Measurements from ENCODE around the gene CLEC17A.
"Not testable (repeated sequence)": the region's sequence is repeated elsewhere in the genome, so short reads cannot be mapped to it uniquely, and the experiment has no call there.

The CLEC17A gene

DNA sequence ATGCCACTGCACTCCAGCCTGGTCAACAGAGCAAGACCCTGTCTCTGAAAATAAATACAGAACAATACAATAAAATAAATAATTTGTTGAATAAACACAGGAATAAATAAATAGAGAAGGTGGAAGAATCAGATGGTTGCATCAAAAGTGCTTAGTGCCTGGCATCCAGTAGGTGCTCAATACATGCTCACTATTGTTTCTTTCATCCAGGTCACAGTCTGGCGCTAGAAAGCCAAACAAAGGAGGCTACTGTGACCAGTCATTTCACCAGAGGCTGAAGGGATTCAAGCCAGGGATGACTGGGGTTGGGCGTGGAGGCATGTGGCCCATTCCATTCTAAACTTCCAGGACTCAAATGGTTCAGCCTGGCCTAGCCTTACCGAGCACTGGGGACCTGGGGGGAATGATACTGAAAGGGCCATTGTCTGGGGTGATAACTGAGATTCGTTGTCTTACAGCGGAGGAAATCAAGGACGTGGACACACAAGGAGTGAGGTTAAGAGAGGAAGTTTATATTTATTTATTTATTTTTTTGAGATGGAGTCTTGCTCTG, 7.4 kb upstream of the CLEC17A start:
- TF ChIP-seq, protein P1, sequence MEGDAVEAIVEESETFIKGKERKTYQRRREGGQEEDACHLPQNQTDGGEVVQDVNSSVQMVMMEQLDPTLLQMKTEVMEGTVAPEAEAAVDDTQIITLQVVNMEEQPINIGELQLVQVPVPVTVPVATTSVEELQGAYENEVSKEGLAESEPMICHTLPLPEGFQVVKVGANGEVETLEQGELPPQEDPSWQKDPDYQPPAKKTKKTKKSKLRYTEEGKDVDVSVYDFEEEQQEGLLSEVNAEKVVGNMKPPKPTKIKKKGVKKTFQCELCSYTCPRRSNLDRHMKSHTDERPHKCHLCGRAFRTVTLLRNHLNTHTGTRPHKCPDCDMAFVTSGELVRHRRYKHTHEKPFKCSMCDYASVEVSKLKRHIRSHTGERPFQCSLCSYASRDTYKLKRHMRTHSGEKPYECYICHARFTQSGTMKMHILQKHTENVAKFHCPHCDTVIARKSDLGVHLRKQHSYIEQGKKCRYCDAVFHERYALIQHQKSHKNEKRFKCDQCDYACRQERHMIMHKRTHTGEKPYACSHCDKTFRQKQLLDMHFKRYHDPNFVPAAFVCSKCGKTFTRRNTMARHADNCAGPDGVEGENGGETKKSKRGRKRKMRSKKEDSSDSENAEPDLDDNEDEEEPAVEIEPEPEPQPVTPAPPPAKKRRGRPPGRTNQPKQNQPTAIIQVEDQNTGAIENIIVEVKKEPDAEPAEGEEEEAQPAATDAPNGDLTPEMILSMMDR (IDR thresholded peaks at IDR 0.05; ENCODE audit: unreplicated experiment in 3 of 3) = no peak
- no peaks in the 10 kb centered on the region for H3K27me3 Mint-ChIP-seq (ENCODE audit: low read depth)

DNA sequence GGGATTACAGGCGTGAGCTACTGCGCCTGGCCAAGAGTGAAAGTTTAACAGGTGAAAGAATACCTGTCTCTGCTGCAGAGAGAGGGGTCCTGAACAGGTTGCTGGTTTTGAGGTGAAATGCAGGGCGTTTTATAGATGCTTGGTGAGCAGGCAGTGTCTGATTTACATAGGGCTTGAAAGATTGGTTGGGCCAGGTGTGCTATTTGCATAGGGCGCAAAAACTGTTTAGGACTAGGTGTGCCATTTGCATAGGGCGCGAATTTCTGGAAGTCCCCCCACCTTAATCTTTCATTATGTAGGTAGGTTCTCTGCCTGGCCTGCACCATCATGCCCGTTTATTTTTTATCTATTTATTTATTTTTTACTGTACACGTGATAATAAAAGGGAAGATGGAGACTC, 6.5 kb upstream of the CLEC17A start:
- Mint-ChIP-seq H3K36me3 (ENCODE audit: low read depth) (no peaks in the 10 kb centered on the region), H3K27me3 (ENCODE audit: low read depth) (no peaks in the 10 kb centered on the region), H3K4me1 (peaks cover 14% of the 10 kb centered on the region), H3K4me3 (no peak overlapping the region), H3K9me3 (no peaks in the 10 kb centered on the region), H3K27ac (no peak overlapping the region)
- TF ChIP-seq, protein P1 (IDR thresholded peaks at IDR 0.05; ENCODE audit: unreplicated experiment in 3 of 3) = no peak

More for the DNA sequence above, 7.4 kb upstream of the CLEC17A start:
- no peak overlapping the region for H3K27ac Mint-ChIP-seq
- peaks cover 18% of the 10 kb centered on the region for H3K4me1 Mint-ChIP-seq
- no peak overlapping the region for H3K4me3 Mint-ChIP-seq
- H3K9me3 Mint-ChIP-seq = no peaks in the 10 kb centered on the region
- H3K36me3 Mint-ChIP-seq (ENCODE audit: low read depth) = no peaks in the 10 kb centered on the region

DNA sequence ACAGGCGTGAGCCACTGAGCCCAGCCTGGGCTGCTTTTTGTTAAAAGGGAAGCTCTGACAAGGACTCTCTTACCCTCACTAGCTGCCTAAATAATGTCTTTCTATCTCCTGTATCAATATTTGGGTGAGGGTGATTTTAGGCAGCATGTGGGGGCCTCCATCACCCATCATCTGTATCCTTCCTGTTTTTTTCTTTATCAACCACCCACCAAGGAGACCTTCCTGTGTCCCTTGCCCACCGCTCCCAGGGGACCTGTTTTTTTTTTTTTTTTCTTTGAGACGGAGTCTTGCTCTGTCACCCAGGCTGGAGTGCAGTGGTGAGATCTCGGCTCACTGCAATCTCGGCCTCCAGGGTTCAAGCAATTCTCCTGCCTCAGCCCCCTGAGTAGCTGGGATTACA, 5.6 kb upstream of the CLEC17A start:
- TF ChIP-seq, protein P1 (IDR thresholded peaks at IDR 0.05; ENCODE audit: unreplicated experiment in 3 of 3) = no peak
- Mint-ChIP-seq H3K27me3 (ENCODE audit: low read depth) (no peaks in the 10 kb centered on the region), H3K36me3 (ENCODE audit: low read depth) (no peaks in the 10 kb centered on the region), H3K27ac (no peak overlapping the region), H3K9me3 (no peaks in the 10 kb centered on the region), H3K4me1 (peaks cover 7% of the 10 kb centered on the region), H3K4me3 (no peak overlapping the region)

DNA sequence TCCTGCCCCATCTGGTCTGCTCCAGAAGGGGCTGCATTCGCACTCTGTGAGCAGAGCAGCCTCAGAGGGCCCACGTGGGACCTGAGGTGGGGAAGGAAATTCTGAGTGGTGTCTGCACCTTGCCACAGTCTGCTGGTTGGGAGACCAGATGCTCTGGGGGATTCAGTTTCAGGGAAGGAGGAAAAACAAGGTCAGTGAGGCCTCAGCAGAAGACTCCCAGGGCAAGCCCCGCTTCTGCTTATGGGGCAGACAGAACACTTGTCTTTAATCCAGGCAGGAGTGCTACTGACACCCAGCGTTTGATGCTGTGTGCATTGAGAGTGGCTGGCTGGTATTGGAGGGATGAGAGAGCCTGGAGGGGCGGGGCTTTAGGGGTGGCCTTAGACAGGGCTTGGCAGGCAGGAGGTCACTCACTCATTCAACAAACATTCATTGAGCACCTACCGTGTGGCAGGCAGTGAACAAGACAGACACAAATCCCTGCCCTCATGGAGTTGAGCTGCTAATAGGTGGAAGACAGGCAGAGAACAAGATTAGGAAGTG, 4.9 kb upstream of the CLEC17A start:
- no peaks in the 10 kb centered on the region for H3K9me3 Mint-ChIP-seq
- peaks cover 7% of the 10 kb centered on the region for H3K4me1 Mint-ChIP-seq
- H3K27ac Mint-ChIP-seq = no peak overlapping the region
- peaks cover 2% of the 10 kb centered on the region for H3K27me3 Mint-ChIP-seq (ENCODE audit: low read depth)
- H3K36me3 Mint-ChIP-seq (ENCODE audit: low read depth) = no peaks in the 10 kb centered on the region
- TF ChIP-seq, protein P1 (IDR thresholded peaks at IDR 0.05; ENCODE audit: unreplicated experiment in 3 of 3) = no peak
- H3K4me3 Mint-ChIP-seq = no peak overlapping the region

DNA sequence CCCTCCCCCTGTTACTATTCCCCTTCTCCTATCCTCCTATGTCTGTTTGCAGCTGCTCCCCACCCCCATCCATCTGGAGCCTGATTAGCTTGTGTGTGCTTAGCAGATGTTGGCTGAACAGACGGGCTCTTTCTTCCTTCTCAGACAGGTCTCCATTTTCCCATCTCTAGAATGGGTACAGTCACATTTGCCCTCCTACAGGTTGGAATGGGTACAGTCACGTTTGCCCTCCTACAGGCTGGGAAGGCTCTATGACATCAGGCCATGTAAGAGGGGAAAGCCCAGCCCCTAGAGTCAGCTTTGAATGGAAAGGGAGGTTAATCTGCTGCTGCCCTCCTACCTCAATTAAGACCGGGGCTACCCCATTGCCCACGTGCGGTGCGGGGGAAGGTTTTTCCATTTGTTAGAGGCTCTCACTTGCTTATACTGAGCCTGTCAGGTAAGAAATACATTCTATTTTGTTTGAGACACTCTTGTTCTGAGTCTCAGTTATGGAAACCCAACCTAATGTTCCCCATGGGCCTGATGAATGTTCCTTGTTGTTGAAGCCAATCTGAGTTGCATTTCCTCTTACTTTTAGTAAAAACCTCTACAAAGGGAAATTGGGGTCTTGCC, 2.2 kb upstream of the CLEC17A start:
- H3K36me3 Mint-ChIP-seq (ENCODE audit: low read depth) = no peaks in the 10 kb centered on the region
- H3K4me1 Mint-ChIP-seq = no peaks in the 10 kb centered on the region
- no peak overlapping the region for H3K27ac Mint-ChIP-seq
- peaks cover 10% of the 10 kb centered on the region for H3K27me3 Mint-ChIP-seq (ENCODE audit: low read depth)
- TF ChIP-seq, protein P1 (IDR thresholded peaks at IDR 0.05; ENCODE audit: unreplicated experiment in 3 of 3) = no peak
- H3K9me3 Mint-ChIP-seq = no peaks in the 10 kb centered on the region
- no peak overlapping the region for H3K4me3 Mint-ChIP-seq

DNA sequence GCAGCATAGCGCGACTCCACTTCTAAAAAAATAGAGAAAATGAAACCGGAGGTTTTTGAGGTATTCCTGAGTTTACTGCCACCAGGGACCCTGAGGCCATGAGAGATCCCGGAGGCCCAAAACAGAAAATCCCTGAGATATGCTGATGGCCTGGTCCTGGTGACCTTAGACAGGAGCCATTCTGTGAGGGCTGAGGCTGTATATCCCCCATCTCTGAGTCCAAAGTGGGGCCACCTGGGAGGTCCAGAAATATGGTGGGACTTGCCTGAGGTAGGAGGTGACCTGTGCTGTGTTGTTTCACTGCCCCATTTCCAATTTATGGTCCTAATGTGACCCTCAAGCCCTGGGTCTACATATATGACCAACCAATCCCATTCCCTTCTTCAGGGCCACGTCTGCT, 1.5 kb downstream of the CLEC17A start:
- not testable (repeated sequence) for H3K4me3 Mint-ChIP-seq; H3K27ac Mint-ChIP-seq; H3K4me1 Mint-ChIP-seq; H3K36me3 Mint-ChIP-seq (ENCODE audit: low read depth); H3K9me3 Mint-ChIP-seq
- H3K27me3 Mint-ChIP-seq (ENCODE audit: low read depth) = peaks cover 23% of the 10 kb centered on the region

DNA sequence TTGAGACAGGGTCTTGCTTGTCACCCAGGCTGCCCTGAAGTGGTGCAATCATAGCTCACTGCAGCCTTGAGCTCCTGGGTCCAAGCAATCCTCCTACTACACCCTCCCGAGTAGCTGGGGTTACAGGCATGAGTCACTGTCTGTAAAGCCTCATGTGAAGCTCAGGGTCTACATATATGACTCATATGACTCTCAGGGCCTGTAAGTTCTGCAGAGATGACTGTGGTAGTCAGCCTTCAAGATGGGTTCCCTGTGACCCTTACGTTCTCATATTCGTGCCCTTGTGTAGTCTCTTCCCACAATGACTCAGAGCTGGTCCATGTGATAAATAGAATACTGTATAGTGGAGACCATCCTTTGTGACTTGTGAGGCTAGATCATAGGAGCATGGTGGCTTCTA, 2.3 kb downstream of the CLEC17A start:
- not testable (repeated sequence) for H3K4me1 Mint-ChIP-seq; H3K4me3 Mint-ChIP-seq; H3K9me3 Mint-ChIP-seq; H3K27ac Mint-ChIP-seq; H3K36me3 Mint-ChIP-seq (ENCODE audit: low read depth)
- H3K27me3 Mint-ChIP-seq (ENCODE audit: low read depth) = peaks cover 23% of the 10 kb centered on the region

DNA sequence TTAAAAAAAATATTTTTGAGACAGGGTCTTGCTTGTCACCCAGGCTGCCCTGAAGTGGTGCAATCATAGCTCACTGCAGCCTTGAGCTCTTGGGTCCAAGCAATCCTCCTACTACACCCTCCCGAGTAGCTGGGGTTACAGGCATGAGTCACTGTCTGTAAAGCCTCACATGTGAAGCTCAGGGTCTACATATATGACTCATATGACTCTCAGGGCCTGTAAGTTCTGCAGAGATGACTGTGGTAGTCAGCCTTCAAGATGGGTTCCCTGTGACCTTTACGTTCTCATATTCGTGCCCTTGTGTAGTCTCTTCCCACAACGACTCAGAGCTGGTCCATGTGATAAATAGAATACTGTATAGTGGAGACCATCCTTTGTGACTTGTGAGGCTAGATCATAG, 6.5 kb downstream of the CLEC17A start:
- H3K27ac Mint-ChIP-seq; H3K4me3 Mint-ChIP-seq; H3K9me3 Mint-ChIP-seq; H3K4me1 Mint-ChIP-seq; H3K36me3 Mint-ChIP-seq (ENCODE audit: low read depth): not testable (repeated sequence)
- peaks cover 16% of the 10 kb centered on the region for H3K27me3 Mint-ChIP-seq (ENCODE audit: low read depth)
